Retina (tissue), 1 donor: ENCODE results near the gene TXK.
A peak's percentile ranks its signal among the peaks of the same experiment; 100 is the strongest.

Source experiments
- DNase-seq: peaks from one replicate; pipeline ENCODE4 v3.0.0-alpha.2; 2016

TXK gene

GRCh38 chr4:48046059-48046458 is 88.0 kb downstream of the TXK start:
- no peak for DNase-seq

GRCh38 chr4:48044298-48044697 is 89.8 kb downstream of the TXK start:
- no peak for DNase-seq

GRCh38 chr4:48043504-48043903 is 90.5 kb downstream of the TXK start:
- DNase-seq, result no peak

GRCh38 chr4:48042979-48043461 is 91.0 kb downstream of the TXK start:
- no peak for DNase-seq

- no peak for DNase-seq
Observed at GRCh38 chr4:48041535-48042137, 92.4 kb downstream of the TXK start.

GRCh38 chr4:48039561-48039960 is 94.5 kb downstream of the TXK start:
- DNase-seq, result no peak

GRCh38 chr4:48038666-48039065 is 95.4 kb downstream of the TXK start:
- DNase-seq, result no peak

- DNase-seq, result no peak
Observed at GRCh38 chr4:48037117-48037462, 97.0 kb downstream of the TXK start.

GRCh38 chr4:48035952-48036351 is 98.1 kb downstream of the TXK start:
- DNase-seq, result no peak

- no peak for DNase-seq
Observed at GRCh38 chr4:48033825-48034413, 100.1 kb downstream of the TXK start.

GRCh38 chr4:48033412-48033811 is 100.6 kb downstream of the TXK start:
- no peak for DNase-seq

GRCh38 chr4:48032721-48033120 is 101.3 kb downstream of the TXK start:
- no peak for DNase-seq

- DNase-seq, result no peak
Observed at GRCh38 chr4:48031802-48032525, 102.1 kb downstream of the TXK start.

- DNase-seq, result no peak
Observed at GRCh38 chr4:48030470-48030869, 103.6 kb downstream of the TXK start.

GRCh38 chr4:48028696-48029095 is 105.4 kb downstream of the TXK start:
- DNase-seq, result no peak

GRCh38 chr4:48027653-48028052 is 106.4 kb downstream of the TXK start:
- no peak for DNase-seq

- DNase-seq, result no peak
Observed at GRCh38 chr4:48025005-48025404, 109.0 kb downstream of the TXK start.

GRCh38 chr4:48024522-48024921 is 109.5 kb downstream of the TXK start:
- DNase-seq, result no peak

- DNase-seq, result no peak
Observed at GRCh38 chr4:48022192-48022799, 111.8 kb downstream of the TXK start.

GRCh38 chr4:48021100-48021499 is 113.0 kb downstream of the TXK start:
- DNase-seq, result no peak

GRCh38 chr4:48018112-48018511 is 115.9 kb downstream of the TXK start:
- DNase-seq, result no peak

- peak; percentile 64 for DNase-seq
Observed at GRCh38 chr4:48017108-48017571, 116.9 kb downstream of the TXK start.
